ENCODE data around the gene SLX9.
A peak's percentile ranks its signal among the peaks of the same experiment; 100 is the strongest.

Gene SLX9

DNA sequence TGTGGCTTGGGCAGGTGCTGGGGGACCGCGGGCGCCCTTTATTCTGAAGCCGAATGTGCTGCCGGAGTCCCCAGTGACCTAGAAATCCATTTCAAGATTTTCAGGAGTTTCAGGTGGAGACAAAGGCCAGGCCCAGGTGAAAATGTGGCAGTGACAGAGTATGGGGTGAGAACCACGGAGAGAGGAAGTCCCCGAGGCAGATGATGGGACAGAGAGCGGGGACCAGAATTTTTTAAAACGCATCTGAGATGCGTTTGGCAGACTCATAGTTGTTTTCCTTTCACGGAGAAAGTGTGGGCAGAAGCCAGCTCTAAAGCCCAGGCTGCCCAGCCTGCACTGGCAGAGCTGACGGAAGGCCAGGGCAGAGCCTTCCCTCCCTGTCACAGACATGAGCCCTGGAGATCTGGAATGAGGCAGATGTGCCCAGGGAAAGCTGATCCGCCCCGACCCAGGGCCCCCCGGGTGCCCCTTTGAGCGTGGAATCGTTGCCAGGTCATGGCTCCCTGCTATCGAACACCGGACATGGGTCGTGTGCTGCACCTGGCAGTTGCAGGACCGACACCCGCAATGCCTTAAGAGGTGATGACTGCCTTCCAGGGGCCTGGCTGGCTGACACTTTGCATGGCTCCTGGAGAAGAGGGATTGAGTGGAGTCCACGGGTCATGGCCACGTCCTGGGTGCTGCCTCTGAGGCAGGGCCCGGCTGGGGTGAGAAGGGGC is 6.5 kb upstream of the SLX9 start:
- no peak for TF ChIP-seq CTCF (IDR thresholded peaks at IDR 0.05; ENCODE audit: borderline replicate concordance, insufficient read depth, low read depth, low read length)
- peak overlapping the region; percentile 69 for H3K4me3 ChIP-seq (ENCODE audit: low read depth, low read length)

GRCh38 chr21:44933918-44934260 is 5.9 kb upstream of the SLX9 start:
- H3K4me3 ChIP-seq (ENCODE audit: low read depth, low read length) = no peak overlapping the region
- no peak for TF ChIP-seq CTCF (IDR thresholded peaks at IDR 0.05; ENCODE audit: borderline replicate concordance, insufficient read depth, low read depth, low read length)

GRCh38 chr21:44934276-44934675 is 5.6 kb upstream of the SLX9 start:
- no peak overlapping the region for H3K4me3 ChIP-seq (ENCODE audit: low read depth, low read length)
- TF ChIP-seq CTCF (IDR thresholded peaks at IDR 0.05; ENCODE audit: borderline replicate concordance, insufficient read depth, low read depth, low read length) = no peak

DNA sequence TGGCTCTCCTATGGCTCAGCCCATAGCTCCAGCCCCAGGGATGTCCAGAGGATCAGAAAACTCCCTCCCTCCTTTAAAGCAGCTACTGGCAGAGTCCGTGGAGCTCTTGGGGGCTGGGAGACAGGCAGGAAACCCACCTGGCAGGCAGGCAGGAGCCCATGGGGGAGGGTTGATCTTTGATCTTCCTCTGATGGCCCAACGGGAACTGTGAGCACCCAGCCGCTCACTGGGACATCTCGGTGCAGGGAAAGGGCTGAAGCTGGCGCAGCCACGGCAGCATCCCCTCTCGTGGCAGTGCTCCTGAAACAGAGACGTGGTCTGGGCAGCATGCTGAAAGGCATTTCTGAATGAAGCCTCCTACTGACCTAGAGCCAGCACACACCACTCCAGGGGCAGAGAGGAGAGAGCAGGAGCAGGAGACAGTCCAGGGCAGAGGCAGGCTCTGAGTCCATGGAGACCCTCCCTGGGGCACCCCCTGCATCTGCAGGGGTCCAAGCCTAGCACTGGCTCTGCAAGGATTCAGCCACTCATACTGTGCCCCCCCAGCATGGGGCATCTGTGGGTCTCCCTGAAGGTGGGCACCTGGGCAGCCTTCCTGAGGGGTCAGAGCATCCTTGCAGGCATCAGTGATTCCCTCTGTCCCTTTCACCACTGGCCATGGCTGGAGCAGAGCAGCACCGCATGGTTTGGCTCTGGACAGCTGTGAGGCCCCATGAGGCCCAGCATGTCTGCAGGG is 4.9 kb upstream of the SLX9 start:
- no peak for TF ChIP-seq CTCF (IDR thresholded peaks at IDR 0.05; ENCODE audit: borderline replicate concordance, insufficient read depth, low read depth, low read length)
- no peak overlapping the region for H3K4me3 ChIP-seq (ENCODE audit: low read depth, low read length)

DNA sequence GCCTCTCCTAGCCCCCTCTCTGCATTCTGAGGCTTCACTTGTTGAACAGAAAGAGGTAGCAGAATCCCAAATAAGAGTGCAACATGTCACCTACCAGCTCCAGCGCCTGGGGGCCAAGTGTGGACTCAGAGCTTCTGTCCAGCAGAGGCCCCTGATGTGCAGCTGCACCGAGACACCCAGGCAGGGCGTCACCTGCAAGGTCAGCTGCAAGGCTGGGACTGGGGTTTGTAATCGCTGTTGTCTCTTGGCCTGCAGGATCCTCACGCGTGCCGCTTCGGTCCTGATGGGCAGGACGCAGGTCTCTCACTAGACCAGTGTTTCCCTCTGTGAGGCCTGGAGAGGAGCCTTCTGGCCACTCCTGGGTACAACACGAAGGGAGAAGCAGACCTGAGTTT is 4.3 kb upstream of the SLX9 start:
- no peak for TF ChIP-seq CTCF (IDR thresholded peaks at IDR 0.05; ENCODE audit: borderline replicate concordance, insufficient read depth, low read depth, low read length)

GRCh38 chr21:44938772-44939531 is 877 bp upstream of the SLX9 start:
- no peak for TF ChIP-seq CTCF (IDR thresholded peaks at IDR 0.05; ENCODE audit: borderline replicate concordance, insufficient read depth, low read depth, low read length)
- H3K4me3 ChIP-seq (ENCODE audit: low read depth, low read length) = peak overlapping the region; percentile 96

More for the DNA sequence above, 4.3 kb upstream of the SLX9 start:
- no peak overlapping the region for H3K4me3 ChIP-seq (ENCODE audit: low read depth, low read length)

Data from GM12875 (cell line).